GM18511 (cell line): ENCODE measurements around the gene PGP.

Experiments used
- ATAC-seq: cut with Tn5 transposase; IDR thresholded peaks from one replicate; pipeline ENCODE4 v1.9.1; 2021; ENCODE audit warnings: mild to moderate bottlenecking, moderate library complexity; ENCODE audit not compliant: unreplicated experiment

PGP gene

DNA sequence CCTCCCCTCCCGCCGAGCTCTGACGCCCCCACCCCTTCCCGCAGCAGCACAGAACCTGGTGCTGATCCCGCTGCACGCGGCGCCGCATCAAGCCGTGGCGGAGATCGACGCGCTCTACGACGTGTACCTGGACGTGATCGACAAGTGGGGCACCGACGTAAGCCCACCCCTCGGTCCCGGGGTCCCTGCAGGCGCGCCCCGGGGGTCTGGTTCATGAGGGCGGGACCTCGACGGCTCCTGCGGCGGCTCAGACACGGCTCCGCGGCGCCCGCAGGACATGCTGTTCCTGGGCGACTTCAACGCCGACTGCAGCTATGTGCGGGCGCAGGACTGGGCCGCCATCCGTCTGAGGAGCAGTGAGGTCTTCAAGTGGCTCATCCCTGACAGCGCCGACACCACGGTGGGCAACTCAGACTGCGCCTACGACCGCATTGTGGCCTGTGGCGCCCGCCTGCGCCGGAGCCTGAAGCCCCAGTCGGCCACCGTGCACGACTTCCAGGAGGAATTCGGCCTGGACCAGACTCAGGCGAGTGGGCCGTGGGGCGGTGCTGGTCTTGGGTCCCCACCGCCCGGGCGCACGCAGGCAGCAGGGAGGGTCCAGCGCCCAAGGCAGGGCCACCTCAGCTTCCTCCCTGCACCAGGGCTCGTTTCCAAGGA, 23.0 kb upstream of the PGP start:
- ATAC-seq: no peak

DNA sequence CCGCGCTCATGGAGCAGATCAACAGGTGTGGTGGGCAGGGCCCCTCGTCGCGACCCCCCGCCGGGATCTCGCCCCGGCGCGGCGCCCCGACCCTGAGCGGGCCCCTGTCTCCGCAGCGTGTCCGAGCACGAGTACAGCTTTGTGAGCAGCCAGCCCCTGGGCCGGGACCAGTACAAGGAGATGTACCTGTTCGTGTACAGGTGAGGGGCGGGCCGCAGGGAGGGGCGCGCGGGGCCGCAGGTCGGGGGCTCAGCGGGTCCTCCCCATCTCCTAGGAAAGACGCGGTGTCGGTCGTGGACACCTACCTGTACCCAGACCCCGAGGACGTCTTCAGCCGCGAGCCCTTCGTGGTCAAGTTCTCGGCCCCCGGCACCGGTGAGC, 22.5 kb upstream of the PGP start:
- ATAC-seq: no peak

DNA sequence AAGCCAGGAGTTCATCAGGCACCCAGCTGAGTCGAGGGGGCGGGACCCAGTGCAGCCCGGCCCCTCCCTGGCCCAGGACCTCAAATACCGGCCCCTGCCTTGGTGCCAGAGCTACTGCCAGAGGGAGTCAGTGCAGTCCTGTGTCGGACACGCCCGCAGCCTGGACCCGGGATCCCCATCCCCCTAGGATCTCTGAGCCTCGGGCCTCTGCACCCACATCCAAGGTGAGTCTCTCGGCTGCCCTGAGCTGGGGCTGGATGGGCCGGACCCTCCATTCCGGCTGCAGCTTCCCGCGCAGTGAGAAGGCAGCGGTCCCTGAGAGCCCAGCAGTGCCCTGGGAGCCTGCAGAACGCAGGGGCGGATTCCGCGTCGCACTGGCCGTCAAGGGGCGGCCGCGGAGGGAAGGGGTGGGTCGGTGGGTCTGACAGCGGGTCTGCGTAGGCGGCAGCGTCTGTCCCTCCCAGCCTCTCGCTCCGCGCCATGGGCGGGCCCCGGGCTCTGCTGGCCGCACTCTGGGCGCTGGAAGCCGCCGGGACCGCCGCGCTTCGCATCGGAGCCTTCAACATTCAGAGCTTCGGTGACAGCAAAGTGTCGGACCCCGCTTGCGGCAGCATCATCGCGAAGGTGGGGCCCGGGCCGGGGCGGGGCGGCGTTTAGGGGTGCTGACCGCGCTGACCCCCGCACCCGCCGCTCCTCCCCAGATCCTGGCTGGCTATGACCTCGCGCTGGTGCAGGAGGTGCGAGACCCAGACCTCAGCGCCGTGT, 21.9 kb upstream of the PGP start, which contains the start of gene DNASE1L2:
Gene DNASE1L2, plus strand, starts transcription at position 108 of the 765 bp plus-strand sequence. Its CDS starts 373 bp downstream, at position 481.
- no peak for ATAC-seq

DNA sequence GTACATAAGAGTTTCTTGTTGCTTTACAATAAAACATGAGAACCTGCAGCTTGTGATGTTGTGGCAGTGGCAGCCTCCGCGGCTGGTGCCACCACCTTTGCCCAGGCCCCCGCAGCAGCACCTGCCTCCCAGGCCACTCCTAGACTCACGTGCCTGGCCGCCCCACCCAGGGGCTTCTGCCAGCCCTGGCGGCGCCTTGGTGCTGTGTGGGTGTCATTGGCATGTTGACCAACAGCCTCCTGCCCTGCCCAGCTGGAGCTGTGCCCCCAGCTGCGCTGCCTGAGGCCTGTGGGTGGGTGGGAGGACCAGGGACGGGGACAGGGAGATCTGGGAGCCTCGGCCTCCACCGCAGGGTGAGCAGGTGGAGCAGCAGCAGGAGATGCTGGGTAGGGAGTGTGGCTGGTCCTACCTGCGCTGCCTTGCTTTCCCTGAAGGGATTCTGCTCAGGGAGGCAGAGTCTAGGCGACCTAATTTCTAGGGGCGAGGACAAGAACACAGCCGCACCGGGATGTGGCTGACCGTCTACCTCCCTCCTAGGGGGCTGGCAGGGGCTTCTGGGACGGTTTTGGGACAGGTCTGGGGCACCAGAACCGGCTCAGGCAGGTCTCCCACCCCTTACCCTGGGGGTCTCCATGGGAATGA, 21.2 kb upstream of the PGP start:
- no peak for ATAC-seq

DNA sequence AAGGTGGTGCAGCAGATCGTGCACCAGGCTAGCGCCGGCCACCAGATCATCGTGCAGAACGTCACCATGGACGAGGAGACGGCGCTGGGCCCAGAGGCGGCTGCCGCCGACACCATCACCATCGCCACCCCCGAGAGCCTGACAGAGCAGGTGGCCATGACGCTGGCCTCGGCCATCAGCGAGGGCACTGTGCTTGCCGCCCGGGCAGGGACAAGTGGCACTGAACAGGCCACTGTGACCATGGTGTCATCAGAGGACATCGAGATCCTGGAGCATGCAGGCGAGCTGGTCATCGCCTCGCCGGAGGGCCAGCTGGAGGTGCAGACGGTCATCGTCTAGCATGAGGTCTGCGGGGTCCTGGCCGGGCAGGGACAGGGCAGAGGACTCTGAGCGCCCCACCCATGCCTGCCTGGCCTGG, 20.6 kb upstream of the PGP start:
- no peak for ATAC-seq

DNA sequence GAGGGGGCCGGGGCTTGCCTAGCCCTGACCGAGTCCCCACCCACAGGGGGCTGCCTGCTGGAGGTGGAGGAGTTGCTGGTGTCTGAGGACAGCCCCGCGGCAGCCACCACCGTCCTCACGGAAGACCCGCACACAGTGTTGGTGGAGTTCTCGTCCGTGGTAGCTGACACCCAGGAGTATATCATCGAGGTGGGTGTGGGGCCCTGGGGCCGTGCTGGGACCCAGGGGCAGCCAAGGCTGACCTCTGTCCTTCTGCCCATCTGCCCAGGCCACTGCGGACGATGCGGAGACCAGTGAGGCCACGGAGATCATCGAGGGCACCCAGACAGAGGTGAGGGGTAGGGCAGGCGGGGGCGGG, 20.2 kb upstream of the PGP start:
- no peak for ATAC-seq

DNA sequence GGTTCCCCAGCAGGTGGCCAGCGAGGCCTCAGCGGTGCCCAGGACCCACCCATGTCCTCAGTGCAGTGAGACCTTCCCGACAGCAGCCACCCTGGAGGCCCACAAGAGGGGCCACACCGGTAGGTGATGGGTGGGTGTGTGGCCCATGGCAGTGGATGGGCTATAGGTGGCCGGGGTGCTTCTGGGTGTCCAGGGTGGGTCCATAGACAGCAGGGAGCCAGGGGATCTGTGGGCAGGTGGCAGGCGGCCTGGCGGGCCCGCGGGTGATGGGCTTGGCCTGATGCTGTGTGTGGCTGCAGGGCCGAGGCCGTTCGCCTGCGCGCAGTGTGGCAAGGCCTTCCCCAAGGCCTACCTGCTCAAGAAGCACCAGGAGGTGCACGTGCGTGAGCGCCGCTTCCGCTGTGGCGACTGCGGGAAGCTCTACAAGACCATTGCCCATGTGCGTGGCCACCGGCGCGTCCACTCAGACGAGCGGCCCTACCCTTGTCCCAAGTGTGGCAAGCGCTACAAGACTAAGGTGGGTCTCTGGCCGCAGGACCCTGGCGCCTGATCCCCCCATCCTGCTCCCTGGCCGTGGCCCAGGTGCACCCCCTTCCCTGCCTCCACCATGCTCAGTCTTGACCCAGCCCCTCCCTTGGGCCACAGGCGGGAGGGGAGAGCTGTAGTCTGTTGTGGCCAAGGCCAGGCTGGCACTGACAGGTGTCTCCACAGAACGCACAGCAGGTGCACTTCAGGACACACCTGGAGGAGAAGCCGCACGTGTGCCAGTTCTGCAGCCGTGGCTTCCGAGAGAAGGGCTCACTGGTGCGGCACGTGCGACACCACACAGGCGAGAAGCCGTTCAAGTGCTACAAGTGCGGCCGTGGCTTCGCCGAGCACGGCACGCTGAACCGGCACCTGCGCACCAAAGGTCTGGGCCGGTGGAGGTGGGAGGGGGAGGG, 19.5 kb upstream of the PGP start:
- no peak for ATAC-seq

DNA sequence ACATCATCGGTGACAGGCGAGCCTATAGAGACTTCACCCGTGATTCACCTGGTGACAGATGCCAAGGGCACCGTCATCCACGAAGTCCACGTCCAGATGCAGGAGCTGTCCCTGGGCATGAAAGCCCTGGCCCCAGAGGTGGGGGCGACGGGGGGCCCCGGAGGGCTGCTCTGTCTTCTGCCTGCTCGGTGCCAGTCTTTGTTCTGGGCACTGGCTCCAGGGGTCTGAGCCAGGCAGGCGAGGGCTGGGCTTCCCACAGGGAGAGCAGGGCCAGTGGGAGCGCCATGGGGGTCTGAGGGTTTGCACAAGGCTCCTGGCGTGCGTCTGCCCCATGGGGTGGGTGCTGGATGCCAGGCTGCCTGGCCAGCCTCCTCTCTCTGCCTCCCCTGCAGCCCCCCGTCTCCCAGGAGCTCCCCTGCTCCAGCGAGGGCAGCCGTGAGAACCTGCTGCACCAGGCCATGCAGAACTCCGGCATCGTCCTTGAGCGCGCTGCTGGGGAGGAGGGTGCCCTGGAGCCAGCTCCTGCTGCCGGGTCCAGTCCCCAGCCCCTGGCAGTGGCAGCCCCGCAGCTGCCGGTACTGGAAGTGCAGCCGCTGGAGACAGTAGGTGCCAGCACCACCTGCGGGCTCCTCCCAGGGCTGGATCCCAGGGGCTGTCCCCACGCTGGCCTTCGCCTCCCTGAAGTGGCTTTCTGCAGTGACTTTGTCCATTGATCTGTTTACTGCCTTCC, 18.6 kb upstream of the PGP start:
- no peak for ATAC-seq

DNA sequence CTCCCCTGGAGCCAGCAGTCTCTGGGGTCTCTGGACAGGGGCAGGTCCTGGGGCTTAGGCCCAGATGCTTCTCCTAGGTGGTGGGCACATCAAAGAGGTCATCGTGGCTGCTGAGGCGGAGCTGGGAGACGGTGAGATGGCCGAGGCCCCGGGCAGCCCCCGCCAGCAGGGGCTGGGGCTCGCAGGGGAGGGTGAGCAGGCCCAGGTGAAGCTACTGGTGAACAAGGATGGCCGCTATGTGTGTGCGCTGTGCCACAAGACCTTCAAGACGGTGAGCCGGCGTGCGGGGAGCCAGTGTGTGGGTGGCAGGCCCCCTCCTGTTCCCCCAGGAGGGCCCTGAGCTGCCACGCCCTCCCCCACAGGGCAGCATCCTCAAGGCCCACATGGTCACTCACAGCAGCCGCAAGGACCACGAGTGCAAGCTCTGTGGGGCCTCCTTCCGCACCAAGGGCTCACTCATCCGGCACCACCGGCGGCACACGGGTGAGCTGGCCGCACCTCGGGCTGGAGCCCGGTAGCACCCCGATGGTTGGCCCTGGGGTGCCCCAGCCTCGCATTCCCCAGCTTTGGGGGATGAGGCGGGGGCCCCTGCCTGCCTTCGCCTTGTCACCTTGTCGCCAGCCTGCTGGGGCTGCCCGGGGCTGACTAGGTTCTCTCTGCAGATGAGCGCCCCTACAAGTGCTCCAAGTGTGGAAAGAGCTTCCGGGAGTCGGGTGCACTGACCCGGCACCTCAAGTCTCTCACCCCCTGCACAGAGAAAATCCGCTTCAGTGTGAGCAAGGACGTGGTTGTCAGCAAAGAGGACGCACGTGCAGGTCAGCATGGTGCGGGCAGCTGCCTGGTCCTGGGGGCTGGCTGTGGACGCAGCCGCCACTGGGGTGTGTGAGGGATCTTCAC, 17.7 kb upstream of the PGP start:
- no peak for ATAC-seq

DNA sequence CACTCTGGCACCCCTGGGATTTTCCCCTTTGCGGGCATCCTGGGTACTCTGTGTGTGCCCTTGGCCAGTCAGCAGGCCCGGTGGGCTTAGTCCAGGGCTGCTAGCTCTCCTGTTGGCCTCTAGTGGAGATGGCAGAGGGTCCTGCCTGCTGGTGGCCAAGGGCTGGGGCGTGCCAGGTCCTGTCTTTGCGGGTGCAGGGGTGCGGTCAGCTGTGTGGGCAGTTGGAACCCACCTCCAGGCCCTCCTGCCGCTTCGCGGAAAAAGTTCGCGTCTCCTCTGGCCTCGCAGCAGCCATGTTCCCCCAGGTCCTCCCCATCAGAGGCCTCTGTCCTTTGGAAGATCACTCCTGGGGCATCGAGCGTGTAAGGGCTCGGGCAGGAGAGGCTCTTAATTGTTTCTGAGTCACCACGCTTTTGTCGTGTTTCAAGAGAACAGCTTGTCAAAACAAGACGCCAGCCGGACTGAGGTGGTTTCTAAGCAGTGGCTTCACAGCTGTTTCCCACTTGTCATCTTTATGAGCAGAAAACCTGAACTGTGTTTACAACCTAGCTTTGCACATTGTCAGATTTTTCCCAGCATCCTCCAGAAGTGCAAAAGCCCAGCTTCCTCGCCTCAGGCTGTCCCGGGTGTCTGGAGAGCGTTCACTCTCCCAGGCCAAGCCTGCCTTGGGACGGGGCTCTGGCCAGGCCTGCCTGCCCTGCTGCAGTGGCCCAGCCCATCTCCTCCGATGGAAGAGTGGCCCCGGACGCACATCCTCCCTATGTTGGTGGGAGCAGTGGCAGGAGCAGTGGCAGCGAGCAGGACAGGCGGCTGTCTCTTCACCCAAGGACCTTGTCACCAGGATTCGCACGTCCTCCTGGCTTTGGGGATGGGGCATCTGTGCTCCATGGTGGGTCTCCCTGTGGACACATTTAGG, 16.6 kb upstream of the PGP start:
- ATAC-seq: no peak

DNA sequence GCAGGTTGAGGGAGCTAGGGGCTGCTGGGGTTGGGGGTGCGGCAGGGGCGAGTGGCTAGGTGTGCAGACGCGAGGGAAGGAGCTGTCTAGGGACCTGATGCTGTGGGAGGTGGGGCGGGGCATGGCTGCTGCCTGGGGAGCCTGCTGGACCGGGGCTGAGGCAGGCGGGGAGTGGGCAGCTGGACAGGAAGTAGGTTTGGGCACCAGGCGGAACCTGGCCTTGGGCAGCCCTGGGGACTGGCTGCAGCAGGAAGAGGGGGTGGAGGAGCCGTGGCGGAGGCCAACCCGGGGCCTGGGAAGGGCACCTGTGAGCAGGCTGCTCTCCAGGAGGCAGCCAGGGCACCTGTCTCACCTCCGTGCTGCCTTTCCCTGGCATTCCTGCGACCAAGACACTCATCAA, 15.7 kb upstream of the PGP start:
- ATAC-seq: no peak

DNA sequence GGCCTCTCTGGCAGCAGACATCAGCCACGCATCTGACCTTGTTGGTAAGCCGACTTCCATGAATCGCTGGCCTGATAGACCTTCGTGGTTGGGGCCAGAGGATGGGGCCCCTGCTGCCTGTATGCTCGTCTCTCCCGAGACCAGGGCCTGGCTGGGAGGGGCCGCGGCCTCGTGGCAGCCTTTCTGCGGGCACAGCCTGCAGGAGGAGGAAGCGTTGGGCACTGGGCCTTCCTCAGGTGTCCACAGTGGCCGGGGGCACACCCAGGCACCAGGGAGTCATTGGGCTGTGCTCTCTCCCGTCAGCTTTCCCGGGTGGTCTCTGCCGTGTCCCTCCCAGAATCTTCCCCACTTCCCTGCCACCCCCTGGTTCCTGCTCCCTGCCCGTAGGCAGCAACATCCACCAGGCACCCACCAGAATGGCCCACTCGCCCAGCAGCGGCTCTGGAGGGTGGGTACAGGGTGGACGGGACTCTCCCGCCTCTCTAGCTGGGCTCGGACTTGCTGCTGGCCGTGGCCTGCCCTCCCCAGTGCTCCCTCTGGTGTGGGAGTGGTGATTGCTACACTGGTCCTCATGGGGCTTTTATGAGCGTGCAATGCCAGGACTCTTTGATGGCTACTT, 15.1 kb upstream of the PGP start:
- no peak for ATAC-seq

DNA sequence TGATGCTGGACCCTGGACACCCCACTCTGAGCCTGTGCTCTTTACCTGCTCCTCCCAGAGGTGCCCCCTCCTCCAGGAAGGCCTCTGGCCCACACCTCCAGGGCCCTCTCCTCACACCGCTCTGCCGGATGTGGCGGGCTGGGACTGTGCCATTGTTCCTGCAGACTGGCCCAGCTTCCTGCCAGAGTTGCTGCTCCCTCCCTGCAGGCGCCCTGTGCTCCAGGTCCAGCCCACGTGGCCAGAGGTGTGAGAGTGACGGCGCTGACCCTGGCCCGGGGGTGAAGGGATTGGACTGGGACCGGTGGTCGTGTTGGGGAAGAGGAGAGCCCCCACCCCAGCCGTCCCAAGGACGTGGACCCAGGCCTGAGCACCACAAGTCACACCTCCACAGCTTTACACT, 14.5 kb upstream of the PGP start:
- ATAC-seq: no peak

DNA sequence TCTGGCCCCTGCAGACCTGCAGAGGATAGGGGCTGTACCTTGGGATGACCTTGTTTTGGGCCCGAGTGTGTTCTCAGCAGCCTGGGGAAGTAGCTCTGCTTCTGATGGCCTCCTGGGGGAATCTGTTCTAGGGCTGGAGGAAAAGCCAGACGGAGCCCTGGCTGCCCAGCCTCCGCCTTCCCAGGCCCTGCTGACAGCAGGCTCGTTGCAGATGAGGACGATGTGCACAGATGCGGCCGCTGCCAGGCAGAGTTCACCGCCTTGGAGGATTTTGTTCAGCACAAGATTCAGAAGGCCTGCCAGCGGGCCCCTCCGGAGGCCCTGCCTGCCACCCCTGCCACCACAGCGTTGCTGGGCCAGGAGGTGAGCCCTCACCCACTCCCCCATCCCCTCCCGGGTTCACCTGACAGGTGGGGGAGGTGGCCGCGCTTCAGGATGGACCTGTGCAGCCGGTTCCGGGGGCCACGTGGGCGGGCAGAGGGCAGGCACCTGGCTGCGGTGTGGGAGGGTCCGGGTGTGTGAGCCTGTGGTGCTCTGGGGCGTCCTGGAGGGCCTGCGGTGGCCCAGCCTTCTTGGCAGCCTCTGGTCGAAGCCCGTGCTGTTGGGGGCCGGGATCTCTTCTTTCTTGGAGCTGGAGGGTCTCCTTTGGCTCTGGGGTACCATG, 13.7 kb upstream of the PGP start:
- ATAC-seq: no peak

DNA sequence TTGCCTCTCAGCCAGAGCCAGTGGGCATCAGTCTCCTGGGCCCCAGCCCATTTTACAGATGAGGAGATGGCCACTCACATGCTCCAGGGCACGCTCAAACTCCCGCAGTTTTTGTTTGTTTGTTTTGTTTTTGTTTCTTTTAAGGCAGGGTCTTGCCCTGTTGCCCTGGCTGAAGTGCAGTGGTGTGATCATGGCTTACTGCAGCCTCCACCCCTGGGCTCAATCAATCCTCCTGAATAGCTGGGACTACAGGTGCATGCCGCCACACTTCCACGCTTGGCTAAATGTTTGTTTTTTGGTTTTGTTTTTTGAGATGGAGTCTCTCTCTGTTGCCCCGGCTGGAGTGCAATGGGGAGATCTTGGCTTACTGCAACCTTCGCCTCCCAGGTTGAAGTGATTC, 12.3 kb upstream of the PGP start:
- ATAC-seq: no peak

DNA sequence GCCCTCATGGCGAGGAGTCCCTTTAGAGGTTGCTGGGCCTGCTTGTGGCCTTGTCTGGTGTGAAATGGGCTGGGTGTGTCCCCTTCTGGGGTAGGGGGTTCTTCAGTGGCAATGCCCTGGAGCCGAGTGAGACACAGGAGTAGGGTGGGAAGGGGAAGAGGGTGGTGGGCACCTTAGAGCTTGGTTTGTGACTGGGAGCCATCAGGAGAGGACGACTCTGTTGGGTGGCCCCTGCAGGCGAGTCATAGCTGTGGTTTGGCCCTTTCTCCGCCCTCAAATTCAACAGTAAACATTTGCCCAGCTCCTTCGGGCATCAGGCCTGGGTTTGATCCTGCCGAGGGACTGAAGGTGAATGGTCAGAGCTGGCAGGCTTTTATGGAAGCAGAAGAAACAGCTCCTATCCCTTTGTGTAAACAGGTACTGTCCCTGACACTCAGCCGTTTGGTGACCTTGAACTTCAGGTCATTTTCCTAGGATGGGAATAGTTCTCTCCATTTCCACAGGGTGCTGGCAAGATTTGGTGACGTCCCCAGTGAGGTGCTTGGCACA, 11.7 kb upstream of the PGP start:
- no peak for ATAC-seq

DNA sequence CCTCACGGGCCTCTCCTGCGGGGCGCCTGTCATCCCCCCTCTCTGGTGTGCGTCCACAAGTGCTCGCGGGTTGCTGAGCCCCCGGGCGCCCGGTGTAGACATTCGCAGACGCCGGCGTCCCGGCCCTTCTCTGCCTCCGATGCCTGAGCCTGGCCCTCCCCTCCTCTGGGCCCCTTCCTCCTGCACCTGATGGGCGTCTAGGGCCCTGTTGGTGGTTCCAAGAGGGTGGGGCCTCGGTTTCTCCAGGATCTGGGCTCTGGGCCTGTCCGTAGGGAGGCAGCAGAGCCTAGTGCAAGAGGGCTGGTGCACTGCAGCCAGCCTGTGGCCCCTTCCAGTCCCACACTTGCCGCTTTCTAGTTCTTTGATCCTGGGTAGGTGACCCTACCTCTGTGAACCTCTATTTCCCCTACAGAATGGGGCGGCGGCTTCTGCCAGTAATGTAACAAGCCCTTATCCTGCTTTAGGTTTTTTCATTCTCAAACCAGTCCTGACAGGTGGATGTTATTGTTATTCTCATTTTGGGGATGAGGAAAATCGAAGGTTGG, 9.4 kb upstream of the PGP start:
- ATAC-seq: peak; percentile 28
